Gastroesophageal sphincter (tissue), 4 donors: ENCODE measurements around the gene LRRC4B. TPM values are rescaled to one million over a fixed set of nuclear protein-coding genes. Genes with fewer than 3 reads are reported as not detected.
"Not testable (repeated sequence)": the region's sequence is repeated elsewhere in the genome, so short reads cannot be mapped to it uniquely, and the experiment has no call there.

Experiments used
- ATAC-seq: fragments of 150-250 bp; one replicate; pipeline ENCODE4 v1.9.1; 2016; ENCODE audit warnings: mild to moderate bottlenecking, moderate library complexity
- H3K27ac ChIP-seq, 4 donors: fragments of 200-600 bp; sonication (generic) in 3 of 4; 1 replicate in 3 of 4; 2 replicates in 1 of 4; pipeline ENCODE4 v1.5.1; 2016 to 2019
- H3K27me3 ChIP-seq: fragments of 200-600 bp; sonication (generic); one replicate; pipeline ENCODE4 v1.5.1; 2019
- H3K36me3 ChIP-seq, 2 donors: fragments of 200-600 bp; sonication (generic); one replicate each; pipeline ENCODE4 v1.5.1; 2019; ENCODE audit warnings: control low read depth in 1 of 2
- H3K4me1 ChIP-seq, 3 donors: fragments of 200-600 bp; sonication (generic); 1 replicate in 2 of 3; 2 replicates in 1 of 3; pipeline ENCODE4 v1.5.1; 2016 to 2019; ENCODE audit warnings: control low read depth in 2 of 3
- H3K4me3 ChIP-seq, 2 donors: fragments of 200-600 bp; sonication (generic); one replicate each; pipeline ENCODE4 v1.5.1; 2019; ENCODE audit warnings: mild to moderate bottlenecking in 1 of 2, moderate library complexity in 1 of 2
- H3K9me3 ChIP-seq, 3 donors: fragments of 200-600 bp; sonication (generic); one replicate each; pipeline ENCODE4 v1.5.1; 2017 to 2019; ENCODE audit warnings: control low read depth in 2 of 3
- EP300 ChIP-seq: sonication (generic); formaldehyde crosslinking; IDR thresholded peaks from one replicate; pipeline ENCODE4 v1.6.1; 2017; ENCODE audit warnings: antibody characterized with exemption, mild to moderate bottlenecking
- POLR2A ChIP-seq, 2 donors: fragments of 450-650 bp; IDR thresholded peaks; one replicate each; pipeline ENCODE4 v1.6.1; 2017; ENCODE audit warnings: antibody characterized with exemption in 2 of 2, mild to moderate bottlenecking in 2 of 2, moderate library complexity in 1 of 2
- POLR2AphosphoS5 ChIP-seq: sonication (generic); formaldehyde crosslinking; IDR thresholded peaks from one replicate; pipeline ENCODE4 v1.6.1; 2017; ENCODE audit warnings: antibody characterized with exemption
- WGBS, 2 donors: methylation state at CpG; one replicate each; pipeline ENCODE4 v1.1.5; 2018; ENCODE audit warnings: low coverage in 1 of 2; 5-methylcytosine and 5-hydroxymethylcytosine counted together
- total RNA-seq, 4 donors: library from RNA; depleted of rRNA; stranded (reverse); fragments of >200 nt; gene quantifications; one replicate each; pipeline ENCODE4 v1.1.0, GENCODE V29; 2016
- TF ChIP-seq, protein P1 (sequence below), 4 experiments: fragments of 200-600 bp in 2 of 4; fragments of 450-650 bp in 2 of 4; sonication (generic) in 1 of 4; IDR thresholded peaks; one replicate each; pipeline ENCODE4 v1.5.1; 2017 to 2019; ENCODE audit warnings: antibody characterized with exemption in 4 of 4, mild to moderate bottlenecking in 2 of 4, moderate library complexity in 2 of 4

The LRRC4B gene
- total RNA-seq, 4 donors from 2014 or later: 5.0 to 9.3 (median 7.6) TPM

DNA sequence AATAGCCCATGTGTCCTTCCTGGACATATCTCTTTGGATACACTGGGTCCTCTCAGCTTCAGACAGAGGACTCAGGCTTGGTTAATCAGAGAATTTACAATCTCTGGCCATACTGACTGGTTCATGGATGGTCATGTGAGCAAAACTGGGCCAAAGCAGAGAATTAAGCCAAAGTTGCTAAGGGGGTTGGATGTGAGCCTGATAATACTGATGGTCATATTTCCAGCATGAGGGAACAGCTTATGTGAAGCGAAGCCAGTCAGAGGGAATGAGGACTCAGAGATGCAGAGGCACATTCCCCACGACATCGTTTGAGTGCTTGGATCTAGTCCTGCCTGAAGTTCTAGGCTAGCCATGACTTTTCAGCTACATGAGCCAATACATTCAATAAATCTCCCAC, 22.0 kb upstream of the LRRC4B start:
- Histone ChIP-seq H3K27me3 (peaks cover 51% of the 10 kb centered on the region), H3K9me3 (no peaks in the 10 kb centered on the region), H3K4me3 (no peak overlapping the region), H3K36me3 (no peaks in the 10 kb centered on the region), H3K27ac (no peak overlapping the region), H3K4me1 (no peaks in the 10 kb centered on the region)
- no peak for TF ChIP-seq POLR2A (IDR thresholded peaks at IDR 0.05)
- 43 to 50% methylated on average over 2 to 3 of the region's 3 CpGs for WGBS, 2 donors
- ATAC-seq: no peak

DNA sequence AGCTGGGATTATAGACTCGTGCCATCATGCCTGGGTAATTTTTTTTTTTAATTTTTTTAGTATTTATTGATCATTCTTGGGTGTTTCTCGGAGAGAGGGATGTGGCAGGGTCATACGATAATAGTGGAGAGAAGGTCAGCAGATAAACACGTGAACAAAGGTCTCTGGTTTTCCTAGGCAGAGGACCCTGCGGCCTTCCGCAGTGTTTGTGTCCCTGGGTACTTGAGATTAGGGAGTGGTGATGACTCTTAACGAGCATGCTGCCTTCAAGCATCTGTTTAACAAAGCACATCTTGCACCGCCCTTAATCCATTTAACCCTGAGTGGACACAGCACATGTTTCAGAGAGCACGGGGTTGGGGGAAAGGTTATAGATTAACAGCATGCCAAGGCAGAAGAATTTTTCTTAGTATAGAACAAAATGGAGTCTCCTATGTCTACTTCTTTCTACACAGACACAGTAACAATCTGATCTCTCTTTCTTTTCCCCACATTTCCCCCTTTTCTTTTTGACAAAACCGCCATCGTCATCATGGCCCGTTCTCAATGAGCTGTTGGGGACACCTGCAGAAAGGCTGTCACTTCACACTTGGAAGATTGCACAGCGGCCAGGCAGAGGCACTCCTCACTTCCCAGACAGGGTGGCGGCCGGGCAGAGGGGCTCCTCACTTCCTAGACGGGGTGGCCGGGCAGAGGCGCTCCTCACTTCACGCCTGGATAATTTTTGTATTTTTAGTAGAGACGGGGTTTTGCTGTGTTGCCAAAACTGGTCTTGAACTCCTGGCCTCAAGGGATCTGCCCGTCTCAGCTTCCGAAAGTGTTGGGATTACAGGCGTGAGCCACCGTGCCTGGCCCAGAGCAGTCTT, 13.8 kb upstream of the LRRC4B start:
- not testable (repeated sequence) for H3K27ac ChIP-seq, H3K36me3 ChIP-seq, ATAC-seq, H3K4me1 ChIP-seq, H3K4me3 ChIP-seq, H3K9me3 ChIP-seq
- peaks cover 44% of the 10 kb centered on the region for H3K27me3 ChIP-seq
- WGBS, 2 donors: 50 to 72% methylated on average over 3 to 6 of the region's 24 CpGs

DNA sequence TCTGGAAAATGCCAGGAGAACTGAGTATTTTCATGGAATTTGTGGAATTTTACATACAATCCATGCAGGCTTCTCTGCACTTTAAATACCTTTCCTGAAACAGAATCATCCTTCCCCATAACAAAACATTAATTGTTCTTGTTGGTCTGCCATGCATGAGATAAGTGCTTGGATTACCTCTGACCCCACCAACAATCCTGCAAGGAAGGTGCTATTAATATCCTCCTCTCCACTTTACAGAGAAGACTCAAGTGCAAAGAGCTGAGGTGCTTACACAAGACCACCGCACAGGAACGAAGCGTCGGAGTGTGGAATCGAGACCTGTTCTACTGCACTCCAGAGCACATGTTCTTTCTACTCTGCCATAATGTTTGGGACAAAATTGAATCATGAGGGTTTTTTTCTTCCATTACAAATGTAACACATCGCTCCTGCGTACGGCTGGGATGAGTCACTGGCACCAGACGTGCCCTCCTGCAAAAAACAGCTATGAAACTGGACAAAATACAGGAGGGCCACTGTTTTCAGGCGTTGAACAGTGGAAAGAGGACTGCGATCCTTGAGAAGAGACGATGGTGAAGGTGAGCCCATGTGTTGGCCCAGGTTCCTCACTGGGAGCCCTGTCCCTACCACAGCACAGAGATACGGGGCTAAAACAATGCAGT, 12.9 kb upstream of the LRRC4B start:
- Histone ChIP-seq H3K36me3 (no peaks in the 10 kb centered on the region), H3K4me3 (no peak overlapping the region), H3K27ac (no peak overlapping the region), H3K9me3 (no peaks in the 10 kb centered on the region), H3K27me3 (peaks cover 36% of the 10 kb centered on the region), H3K4me1 (no peaks in the 10 kb centered on the region)
- no peak for TF ChIP-seq EP300
- no peak for TF ChIP-seq POLR2AphosphoS5
- TF ChIP-seq, protein P1, sequence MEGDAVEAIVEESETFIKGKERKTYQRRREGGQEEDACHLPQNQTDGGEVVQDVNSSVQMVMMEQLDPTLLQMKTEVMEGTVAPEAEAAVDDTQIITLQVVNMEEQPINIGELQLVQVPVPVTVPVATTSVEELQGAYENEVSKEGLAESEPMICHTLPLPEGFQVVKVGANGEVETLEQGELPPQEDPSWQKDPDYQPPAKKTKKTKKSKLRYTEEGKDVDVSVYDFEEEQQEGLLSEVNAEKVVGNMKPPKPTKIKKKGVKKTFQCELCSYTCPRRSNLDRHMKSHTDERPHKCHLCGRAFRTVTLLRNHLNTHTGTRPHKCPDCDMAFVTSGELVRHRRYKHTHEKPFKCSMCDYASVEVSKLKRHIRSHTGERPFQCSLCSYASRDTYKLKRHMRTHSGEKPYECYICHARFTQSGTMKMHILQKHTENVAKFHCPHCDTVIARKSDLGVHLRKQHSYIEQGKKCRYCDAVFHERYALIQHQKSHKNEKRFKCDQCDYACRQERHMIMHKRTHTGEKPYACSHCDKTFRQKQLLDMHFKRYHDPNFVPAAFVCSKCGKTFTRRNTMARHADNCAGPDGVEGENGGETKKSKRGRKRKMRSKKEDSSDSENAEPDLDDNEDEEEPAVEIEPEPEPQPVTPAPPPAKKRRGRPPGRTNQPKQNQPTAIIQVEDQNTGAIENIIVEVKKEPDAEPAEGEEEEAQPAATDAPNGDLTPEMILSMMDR (IDR thresholded peaks at IDR 0.05): no peak
- no peak for TF ChIP-seq POLR2A (IDR thresholded peaks at IDR 0.05)
- ATAC-seq: no peak
- WGBS, 2 donors: 69 to 70% methylated on average over 8 to 11 of the region's 13 CpGs

DNA sequence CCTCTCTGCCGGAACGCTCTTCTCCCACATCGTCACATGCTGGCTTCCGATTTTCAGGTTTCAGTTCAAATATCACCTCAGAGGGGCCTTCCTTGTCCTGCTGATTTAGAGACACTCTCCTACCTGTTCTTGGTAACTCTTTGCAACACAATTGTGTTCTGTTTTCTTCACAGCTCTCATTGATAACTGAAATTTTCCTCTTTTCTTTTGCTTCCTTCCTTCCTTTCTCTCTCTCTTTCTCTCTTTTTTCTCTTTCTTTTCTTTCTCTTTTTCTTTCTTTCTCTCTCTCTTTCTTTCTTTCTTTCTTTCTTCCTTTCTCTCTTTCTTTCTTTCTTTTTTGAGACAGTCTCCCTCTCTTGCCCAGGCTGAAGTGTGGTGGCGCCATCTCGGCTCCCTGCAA, 12.0 kb upstream of the LRRC4B start:
- no peaks in the 10 kb centered on the region for H3K9me3 ChIP-seq
- ATAC-seq: no peak
- WGBS, 2 donors: 83 to 91% methylated on average over 5 to 6 of the region's 6 CpGs

DNA sequence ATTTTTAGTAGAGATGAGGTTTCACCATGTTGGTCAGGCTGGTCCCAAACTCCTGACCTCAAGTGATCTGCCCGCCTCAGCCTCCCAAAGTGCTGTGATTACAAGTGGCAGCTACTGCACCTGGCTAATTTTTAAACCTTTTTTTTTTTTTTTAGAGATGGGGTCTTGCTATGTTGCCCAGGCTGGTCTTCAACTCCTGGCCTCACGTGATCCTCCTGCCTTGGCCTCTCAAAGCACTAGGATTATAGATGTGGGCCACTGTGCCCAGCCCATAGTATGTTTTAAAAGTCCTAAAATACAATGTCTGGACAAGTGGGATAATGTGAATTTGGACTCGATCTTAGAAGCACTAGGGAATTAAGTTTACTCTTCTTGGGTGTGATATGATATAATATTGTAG, 8.5 kb upstream of the LRRC4B start:
- 100% methylated on average over 1 of the region's 3 CpGs; no CpG with 5 or more reads in 1 of the 2 donors for WGBS, 2 donors
- peaks cover 31% of the 10 kb centered on the region for H3K27me3 ChIP-seq
- not testable (repeated sequence) for H3K27ac ChIP-seq, H3K4me1 ChIP-seq, ATAC-seq, H3K36me3 ChIP-seq, H3K9me3 ChIP-seq, H3K4me3 ChIP-seq

More for the DNA sequence above, 12.0 kb upstream of the LRRC4B start:
- Histone ChIP-seq H3K27me3 (peaks cover 27% of the 10 kb centered on the region), H3K27ac (no peak overlapping the region), H3K4me3 (no peak overlapping the region), H3K36me3 (no peaks in the 10 kb centered on the region), H3K4me1 (no peaks in the 10 kb centered on the region)
- TF ChIP-seq POLR2AphosphoS5: no peak
- no peak for TF ChIP-seq POLR2A (IDR thresholded peaks at IDR 0.05)

DNA sequence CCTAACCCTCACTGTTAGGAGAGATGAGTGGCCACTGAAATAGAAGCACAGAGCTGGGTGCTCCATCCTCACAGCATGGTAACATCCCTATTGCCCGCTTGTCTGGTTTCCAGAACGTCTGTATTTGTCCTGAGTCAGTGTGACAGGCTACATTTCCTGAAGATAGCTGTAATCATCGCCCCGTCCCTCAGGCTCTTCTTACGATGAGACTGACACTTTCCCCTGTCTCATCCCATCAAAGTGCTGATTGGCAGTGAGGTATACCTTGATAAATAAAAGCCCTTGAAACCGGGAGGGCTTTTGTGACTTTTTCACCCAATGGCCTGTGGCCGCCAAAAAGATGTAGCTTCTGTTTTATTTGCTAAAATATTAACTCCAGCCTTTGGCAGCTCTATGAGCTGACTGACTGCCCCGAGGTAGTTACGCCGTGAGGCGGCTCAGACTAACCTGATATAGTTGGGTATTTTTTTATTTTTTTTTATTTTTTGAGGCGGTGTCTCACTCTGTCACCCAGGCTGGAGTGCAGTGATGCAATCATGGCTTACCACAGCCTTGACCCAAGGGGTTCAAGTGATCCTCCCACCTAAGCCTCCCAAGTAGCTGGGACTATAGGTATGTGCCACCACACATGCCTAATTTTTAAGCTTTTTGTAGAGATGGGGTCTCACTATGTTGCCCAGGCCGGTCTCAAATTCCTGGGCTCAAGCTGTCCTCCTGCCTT, 5.7 kb upstream of the LRRC4B start:
- no peak for ATAC-seq
- peaks cover 52% of the 10 kb centered on the region for H3K27me3 ChIP-seq
- H3K4me3 ChIP-seq: no peak overlapping the region
- H3K27ac ChIP-seq: no peak overlapping the region
- no peaks in the 10 kb centered on the region for H3K4me1 ChIP-seq
- no peaks in the 10 kb centered on the region for H3K9me3 ChIP-seq
- H3K36me3 ChIP-seq: no peaks in the 10 kb centered on the region
- 74 to 90% methylated on average over 9 to 11 of the region's 13 CpGs for WGBS, 2 donors
- TF ChIP-seq, protein P1 (IDR thresholded peaks at IDR 0.05): no peak
- TF ChIP-seq POLR2AphosphoS5 (no peak), EP300 (no peak), POLR2A (IDR thresholded peaks at IDR 0.05) (no peak)
